ENCODE data around the gene NSRP1.
"Not testable (repeated sequence)": the region's sequence is repeated elsewhere in the genome, so short reads cannot be mapped to it uniquely, and the experiment has no call there.

The NSRP1 gene

DNA sequence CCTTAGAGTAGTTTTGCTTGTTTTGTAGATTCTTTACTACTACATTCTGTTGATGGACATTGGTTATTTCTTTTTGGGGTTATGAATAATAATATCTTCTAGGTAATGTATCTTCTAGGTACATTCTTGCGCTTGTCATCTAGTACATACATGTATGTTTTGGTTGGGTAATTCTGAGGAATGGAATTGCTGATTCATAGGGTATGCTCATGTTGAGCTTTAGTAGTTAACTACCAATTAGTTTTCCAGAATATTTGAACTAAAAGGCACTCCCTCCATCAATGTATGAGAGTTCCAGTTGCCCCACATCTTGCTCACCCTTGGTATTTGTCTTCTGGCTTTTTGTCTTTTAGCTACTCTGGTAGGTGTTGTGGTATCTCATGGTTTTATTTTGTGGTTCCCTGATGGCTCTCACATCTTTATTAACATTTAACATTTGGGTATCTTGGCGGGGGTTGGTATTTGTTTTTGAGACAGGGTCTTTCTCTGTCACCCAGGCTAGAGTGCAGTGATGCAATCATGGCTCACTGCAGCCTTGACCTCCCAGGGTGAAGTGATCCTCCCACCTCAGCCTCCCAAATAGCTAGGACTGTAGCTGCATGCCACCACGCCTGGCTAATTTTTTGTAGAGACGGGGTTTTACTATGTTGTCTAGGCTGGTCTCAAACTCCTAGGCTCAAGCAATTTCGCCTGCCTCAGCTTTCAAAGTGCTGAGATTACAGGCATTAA is 71.8 kb downstream of the NSRP1 start:
- no peak for DNase-seq

DNA sequence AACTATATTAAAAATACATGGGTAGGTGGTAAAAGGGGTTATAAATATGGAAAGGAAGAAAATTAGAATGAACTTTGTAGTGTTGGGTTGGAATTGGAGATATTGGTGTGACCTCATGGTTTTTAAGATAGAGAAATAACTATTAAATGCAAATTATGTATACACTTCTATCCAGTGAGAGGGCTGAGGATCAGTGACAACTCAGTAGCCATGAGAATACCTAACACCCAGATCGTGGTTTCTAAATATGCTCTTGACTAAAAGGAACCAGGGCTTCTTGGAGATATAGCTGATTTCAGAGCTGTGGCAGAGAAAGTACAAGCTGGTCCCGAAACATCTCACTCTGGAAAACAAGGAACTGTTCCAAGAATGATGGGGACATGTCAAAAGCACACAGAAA is 74.5 kb downstream of the NSRP1 start:
- no peak for DNase-seq

DNA sequence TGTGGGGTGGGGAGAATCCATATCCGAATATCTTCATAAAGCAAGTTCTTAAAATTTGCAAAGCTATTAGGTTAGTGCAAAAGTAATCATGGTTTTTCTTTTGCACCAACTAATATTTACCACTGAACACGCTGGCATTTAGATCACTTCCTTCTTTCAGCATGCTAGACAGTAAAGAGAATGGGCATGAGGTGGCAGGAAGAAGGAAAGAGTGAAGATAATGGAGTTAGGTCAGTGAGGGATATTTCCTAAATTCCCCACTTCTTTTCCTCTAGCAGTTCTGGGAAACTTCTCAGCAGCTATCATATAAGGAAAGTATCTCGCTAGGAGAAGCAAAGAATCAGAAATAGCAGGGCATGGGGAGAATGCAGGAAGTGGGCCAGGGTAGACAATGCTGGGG is 79.9 kb downstream of the NSRP1 start:
- DNase-seq, result no peak

DNA sequence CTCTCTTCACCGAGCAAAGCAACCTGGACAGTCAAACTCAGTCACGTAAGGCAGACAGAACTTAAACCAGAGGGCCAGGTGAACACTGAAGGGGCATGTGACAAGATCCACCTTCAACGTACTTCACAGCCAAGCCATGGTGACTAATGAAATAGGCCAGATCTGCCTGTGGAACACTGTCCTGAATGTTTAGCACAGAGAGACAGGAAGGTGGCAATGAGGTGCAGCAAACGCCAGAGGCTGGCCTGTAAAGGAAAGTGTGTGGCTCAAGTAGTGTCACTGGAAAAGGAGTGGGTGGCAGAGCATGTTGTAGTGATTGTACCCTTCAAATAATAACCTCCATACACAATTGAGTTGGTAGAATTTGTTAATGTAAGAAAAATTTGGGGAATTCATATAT is 80.8 kb downstream of the NSRP1 start:
- no peak for DNase-seq

DNA sequence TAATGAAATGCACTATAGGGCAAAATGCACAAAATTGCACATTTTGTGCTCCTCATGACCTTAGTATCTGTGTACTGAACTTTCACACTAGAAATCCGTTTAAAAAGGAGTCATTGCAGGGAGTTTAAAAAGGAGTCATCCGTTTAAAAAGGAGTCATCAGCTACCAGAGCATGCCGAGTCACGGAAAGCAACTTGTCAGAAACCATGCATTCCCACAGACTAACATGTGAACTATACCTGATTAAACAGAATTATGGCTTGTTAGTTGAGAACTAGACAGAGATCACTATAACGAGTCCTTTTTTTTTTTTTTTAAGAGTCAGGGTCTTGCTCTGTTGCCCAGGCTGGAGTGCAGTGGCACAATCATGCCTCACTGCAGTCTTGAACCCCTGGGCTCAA is 83.0 kb downstream of the NSRP1 start:
- DNase-seq, result no peak

DNA sequence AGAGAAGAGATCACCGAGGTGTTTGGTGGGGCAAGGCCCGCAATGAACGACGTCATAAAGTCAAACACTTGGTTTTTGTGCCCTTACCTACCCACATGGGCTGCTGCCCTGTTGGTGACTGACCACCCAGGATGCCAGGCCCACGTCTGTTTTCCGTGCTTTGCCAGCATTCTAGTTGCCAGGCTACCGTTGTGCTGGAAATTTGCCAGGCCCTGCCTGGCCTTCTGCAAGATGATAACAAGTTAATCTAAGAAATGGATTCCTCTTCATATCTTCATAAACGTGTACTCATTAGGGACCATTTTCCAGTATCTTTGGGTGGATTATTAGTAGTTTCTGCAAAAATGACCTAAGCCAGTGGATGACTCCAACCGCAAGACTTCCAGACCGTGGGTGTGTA is 83.5 kb downstream of the NSRP1 start:
- DNase-seq, result no peak

DNA sequence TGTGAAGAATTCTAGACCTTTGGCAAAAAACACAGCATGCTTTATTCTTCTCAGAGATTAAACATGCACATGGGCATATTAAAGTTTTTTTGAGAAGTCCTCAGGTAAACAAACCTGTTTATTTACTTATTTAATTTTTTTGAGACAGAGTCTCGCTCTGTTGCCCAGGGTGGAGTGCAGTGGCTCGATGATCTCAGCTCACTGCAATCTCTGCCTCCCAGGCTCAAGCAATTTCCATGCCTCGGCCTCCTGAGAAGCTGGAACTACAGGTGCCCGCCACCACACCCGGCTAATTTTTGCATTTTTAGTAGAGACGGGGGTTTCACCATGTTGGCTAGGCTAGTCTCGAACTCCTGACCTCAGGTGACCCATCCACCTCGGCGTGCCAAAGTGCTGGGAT is 84.0 kb downstream of the NSRP1 start:
- not testable (repeated sequence) for DNase-seq

DNA sequence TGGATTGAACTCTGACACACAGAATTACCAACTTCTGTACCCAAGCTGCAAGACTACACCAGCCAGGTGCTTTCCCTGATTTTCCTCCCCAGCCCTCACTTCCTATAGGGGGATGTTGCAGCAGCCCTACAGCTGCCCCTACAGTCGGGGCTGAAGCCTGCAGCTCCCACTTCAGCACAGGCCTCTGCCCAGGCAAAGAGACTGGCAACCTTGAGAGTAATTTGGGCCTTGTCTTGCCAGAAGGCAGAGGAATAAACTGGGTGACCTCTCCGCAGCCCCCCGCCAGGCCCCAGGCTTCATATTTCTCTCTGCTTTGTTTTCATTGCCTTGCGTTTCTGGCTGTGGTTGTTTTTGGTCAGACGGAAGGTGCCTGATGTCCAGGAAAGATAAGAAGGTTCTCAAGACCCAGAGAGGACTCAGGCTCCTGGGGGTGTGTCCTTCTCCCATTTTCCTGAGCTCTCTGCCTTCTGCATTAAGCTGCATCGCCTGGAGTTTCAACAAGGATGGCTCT is 86.9 kb downstream of the NSRP1 start:
- peak in 2 of 3 donors; percentile 14 to 25 for DNase-seq

DNA sequence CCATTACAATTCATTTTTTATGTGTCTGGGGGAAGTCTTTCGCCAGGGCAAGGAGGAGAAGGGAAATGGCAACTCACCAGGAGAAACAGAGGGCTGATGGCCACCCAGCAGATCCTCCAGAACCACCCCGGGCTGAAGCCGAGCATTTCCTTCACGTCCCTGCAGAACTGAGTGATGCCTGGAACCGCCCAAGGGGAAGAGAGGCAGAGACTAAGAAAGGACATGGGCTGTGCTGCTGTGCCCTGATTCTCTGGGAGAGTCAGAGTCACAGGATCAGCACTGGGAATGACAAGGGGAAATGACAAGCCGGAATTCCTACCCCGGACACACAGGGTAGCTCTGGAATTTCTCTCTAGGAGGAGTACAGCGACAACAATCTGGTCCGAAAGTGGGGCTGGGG is 91.0 kb downstream of the NSRP1 start:
- no peak for DNase-seq

DNA sequence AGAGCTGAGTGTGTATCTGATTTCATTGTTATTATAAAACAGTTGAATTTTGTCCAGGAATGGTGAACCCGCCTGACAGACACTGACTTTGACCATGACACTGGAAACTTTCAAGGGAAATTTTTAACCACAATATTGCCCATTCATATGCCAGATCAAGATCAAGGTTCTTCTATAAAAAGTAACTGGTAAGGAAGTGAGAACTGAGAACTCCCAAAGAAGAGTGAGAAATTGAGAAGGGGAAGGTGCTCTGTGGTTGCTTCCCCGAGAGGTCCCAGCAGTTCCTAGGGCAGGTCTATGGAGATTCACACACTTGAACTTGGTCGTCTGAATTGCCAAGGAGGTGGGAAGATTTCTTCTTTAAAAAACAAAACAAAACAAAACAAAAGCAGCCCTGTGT is 91.6 kb downstream of the NSRP1 start:
- peak; percentile 16 to 48 (median 38) for DNase-seq

DNA sequence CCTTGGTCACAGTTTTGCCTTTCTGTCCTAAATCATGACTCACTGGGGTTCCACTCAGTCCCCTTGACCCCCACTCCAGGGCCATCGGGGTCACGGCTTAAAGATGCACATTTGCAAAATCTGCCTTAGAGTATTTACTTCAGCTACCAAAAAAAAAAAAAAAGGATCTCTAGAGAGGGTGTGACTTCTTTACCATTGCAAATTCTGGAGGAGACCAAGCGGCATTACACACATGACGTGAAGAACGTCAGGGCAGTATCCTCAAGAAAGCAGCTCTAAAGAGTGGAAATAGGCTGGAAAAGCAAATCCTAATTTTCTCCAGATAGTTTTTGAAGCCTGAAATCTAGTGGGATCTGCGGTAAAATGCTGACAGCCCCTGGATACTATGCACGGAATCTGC is 93.3 kb downstream of the NSRP1 start:
- no peak for DNase-seq

DNA sequence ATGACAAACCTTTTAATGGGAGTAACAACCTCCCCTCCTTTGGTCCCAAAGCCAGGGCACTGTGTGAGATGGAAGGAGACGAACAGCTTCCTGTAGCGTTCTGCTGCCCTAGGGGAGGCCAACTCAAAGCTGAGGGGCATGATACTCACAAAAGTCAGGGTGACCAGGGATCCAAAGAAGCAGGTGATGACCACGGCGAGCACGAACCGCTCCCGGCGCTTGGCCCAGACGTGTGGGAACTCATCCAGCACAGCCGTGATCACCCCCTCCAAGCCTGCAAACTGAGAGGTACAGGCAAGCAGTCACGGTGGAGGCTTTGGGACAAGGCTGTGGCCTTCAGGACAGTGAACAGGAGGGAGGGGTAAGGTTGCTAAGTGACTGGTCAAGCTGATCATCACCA is 93.8 kb downstream of the NSRP1 start:
- DNase-seq, result no peak

DNA sequence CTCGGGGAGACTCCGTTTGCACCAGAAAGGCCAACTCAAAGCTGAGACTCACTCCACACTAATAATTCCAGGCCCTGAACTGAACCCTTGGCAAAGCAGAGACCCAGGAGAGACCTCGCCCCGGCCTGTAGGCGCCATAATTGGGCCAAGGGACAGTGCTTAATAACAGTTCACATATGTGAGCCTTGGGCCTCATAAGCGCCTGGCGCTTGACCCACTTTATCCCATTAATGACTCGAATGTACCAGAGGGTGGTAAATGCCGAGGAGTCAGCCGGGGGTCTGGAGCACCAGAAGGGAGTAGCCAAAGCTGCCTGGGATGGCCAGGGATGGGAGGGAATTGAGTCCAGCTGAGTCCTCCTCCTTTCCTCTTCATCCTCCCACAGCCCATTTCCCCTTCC is 94.3 kb downstream of the NSRP1 start:
- no peak for DNase-seq

DNA sequence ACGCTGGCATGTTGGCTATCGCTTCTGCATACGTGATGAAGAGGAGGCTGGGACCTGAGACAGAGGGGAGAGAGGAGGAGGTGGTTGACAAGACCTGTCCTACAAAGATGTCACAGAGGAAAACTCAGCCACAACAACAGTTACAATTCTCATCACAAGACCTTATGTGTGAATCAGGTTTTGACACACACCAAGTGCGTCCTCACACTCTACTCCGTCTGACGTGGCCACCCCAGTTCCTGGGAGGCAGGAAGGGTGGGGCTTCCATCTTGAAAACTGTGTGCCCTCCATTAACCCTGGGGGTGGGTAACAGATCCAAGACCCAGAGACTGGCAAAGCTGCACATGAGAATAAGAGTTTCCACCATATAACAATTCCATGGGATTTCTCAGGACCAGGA is 94.8 kb downstream of the NSRP1 start:
- no peak for DNase-seq

DNA sequence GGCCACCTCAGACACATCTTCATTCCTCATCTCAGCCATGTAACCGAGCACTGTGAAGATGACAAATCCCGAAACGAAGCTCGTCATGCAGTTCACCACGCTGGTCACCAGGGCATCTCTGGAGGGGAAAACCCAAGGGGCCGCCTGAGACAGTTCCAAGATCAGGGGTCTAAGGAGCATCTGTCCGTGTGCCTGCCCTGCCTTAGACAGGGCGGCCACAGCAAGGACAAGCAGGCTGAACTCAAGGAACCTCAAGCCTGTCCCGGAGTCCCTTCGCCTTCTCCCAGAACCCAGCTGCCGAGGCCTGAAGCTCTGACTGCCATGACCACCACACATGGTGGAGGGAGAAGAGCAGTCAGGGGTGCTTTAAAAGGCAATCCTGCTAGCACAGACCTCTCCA is 96.1 kb downstream of the NSRP1 start:
- no peak for DNase-seq

DNA sequence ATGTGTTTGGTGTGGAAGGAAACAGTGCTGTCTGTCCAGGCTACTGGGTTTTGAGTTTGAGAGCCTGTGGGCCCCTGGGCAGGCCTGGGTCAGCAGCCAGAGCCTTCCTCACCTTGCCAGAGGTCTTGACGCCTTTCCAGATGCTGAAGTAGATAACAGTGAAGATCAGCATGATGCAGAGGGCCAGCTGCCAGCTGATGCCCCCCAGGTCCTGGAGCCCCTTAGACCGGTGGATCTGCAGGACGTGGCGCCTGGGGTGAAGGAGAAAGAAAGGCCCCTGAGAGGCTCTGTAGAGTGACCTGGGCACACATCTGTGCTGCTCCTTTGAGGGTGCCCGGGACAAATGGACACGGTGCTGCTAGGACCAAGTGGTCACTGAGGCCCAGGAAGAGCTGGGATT is 100.4 kb downstream of the NSRP1 start:
- no peak for DNase-seq

DNA sequence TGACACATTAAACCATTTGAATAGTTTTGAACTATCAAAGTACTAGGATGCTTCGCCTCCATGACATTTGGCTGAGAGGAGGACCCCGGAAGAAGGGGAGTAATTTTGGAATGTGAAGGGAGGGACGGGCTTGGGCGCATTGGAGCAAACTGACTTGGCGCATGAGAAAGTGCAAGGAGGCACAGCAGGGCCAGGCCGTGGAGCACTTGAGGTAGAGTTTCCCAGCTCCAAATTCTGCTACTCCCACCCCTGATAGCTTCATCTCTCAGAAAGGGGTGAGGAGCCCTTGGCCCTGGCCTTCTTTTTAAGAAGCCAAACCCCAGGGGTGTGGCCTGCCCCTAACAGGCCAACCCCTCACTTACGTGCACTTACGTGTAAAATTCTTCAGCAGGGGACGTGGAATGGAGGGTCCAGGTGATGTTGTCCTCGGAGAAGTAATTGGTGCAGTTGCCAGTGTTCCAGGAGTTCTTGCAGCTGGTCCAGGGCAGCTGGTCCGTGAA is 101.2 kb downstream of the NSRP1 start:
- DNase-seq, result no peak

DNA sequence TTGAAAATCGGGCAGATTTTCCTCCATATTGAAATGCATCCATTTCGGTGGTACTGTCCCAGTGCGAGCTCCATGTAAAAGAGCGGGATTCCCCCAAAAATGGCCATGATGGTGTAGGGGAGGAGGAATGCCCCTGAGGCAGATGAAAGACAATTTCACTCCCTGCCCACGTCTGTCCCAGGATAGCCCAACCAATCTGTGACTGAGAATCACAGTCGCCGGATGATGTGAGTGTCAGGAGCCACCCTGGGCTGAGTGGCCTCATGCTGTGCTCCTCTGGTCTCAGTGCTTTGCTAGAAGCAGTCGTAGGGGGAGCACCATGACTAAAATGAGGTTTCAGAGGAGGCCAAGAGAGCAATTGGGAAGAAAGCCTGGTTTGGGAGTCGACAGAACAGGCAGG is 102.2 kb downstream of the NSRP1 start:
- peak; percentile 25 to 60 (median 53) for DNase-seq

DNA sequence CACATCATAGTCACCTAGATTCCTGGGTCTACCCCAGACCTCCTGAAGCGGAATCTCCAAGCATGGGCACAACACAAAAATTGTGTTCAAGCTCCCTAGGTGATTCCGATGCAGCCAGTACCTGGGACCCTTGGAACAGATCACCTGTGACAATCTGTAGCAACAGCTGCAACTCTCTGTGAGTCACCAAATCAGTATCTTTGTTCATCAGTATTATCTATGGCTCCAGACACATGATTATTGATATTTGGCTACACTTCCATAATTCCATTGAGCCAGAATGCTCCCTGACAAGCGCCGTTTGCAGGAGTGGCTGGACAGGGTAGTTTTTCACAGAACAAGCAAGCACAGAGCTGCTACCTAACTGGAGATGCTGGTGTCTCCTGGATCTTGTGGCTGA is 102.7 kb downstream of the NSRP1 start:
- no peak for DNase-seq

DNA sequence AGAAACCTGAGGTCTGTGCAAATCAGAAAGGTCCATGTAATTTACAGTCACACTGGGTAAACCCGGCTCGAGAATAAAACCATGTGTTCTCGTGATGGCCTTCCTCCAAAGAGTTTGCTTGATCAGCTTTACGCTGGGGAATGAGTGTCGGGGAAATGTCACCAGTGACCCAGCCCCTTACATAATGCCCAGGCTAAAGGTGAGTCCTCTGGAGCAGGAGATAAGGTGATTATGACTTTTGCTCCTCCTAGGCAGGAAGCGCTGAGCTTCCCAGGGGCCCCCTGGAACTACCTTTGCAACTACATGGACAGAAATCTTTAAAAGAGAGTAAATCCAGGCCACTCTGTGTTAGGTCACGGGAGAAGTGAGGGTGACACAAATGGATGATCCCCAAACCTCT is 103.2 kb downstream of the NSRP1 start:
- no peak for DNase-seq

DNA sequence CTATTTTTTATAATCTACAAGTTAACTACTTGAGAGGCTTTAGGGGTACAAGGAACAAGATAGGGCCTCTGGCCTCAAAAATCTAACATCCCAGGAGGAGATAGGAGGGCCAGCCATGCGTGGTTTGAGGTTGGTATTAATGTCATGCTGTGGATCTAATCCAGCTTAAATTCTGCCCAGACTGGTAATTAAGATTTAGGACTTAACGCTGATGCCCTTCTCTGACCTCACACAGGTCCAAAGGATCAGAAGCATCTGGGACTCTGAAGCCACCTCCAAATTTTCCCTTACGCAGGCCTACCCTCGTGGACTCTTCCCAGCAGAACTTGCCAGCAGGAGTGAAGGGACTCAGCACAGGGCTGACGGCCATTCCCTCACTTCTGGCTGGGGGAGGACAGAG is 103.8 kb downstream of the NSRP1 start:
- DNase-seq, result no peak

DNA sequence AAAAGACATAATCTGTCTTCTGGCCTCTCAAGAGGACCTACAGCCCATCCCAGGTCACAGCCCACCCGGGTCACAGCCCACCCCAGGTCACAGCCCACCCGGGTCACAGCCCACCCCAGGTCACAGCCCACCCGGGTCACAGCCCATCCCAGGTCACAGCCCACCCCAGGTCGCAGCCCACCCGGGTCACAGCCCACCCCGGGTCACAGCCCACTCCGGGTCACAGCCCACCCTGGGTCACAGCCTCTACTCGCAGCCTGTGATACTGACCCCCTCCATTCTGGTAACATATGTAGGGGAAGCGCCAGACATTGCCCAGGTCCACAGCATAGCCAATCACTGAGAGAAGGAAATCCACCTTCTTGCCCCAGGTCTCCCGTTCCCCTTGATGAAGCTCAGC is 104.7 kb downstream of the NSRP1 start:
- DNase-seq, result no peak

DNA sequence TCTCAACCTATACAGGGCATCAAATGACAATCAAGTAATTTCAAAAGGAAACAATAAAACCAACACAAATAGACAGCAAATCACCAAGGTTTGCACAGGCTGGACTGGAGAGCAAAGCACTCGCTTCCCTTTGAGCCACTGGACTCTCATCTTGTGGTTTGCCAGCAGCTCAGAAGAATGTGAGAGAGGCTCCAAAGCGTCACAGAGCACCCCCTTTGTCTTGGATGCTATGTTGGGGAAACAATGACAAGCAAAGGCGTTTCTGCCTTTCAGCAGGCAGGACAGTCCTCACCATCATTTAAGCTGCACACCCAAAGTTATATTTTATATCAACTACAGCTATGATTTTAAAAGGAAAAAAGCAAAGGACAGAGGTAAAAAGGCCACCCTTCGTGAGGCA is 105.6 kb downstream of the NSRP1 start:
- DNase-seq, result no peak

DNA sequence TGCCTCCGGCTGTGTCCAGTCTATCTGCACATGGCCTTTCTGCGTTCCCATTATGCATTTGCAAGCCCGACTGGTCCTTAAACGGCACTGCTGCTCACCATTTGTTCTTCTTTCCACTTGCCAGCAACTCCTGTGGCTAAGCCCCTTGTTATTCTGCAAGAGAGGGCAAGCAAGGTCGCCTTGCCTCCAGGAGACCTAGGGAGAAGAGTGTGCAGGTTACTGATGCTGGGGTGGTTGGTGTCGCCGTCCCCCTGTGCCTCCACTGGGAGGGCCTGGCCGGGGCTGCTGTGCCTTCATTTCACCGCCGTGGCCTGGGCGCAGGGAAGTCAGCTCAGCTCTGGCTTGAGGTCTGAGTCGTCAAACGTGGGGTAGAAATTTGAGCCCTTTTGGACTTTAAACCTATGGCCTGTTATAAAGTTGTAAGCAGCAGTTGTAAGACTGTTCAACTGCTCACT is 106.1 kb downstream of the NSRP1 start:
- no peak for DNase-seq

DNA sequence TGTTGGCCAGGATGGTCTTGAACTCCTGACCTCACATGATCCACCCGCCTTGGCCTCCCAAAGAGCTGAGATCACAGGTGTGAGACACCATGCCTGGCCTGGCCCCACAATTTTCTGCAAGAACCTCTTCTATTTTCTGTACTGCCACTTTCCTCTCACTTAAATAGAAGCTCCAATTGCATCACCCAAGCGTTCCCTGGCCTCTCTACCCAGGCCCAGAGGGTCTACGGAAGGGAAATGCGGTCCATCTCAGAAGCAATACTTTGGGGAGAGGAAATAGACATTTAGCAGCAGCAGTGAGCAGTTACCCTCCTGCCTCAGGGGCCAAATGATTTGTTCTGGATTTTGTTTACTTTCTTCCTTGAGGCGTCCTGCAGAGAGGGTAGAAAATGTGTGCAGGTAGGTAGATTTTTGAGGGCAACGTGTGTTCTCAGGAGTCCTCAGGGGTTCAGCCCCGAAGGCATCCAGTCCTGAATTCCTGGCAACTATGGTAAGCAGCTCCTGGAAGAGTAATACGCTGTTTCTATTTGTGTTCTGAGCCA is 107.9 kb downstream of the NSRP1 start:
- DNase-seq, result no peak

All from suppressor macrophage treated with lipopolysaccharide for 1 hour (primary cell).